ENCODE results near the gene TMEM42.

Gene TMEM42

DNA sequence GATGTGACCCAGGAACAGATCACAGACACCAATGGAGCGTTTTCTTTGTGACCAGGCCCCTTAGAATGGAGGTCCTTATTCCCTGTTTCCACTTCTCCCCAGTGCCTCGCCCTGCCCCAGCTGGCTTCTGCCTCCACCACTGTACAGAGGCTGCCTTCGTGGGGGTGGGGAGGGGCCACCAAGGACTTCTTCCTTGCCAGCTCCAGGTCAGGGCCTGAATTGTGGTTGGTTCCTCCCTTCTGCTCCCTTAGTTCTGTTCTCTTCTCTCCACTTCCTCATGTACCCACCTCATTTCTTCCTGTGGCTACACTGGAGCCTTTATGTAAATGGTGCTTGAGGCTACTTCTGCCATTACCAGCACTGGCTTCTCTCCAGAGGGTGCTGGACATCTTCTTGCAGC, 29.1 kb downstream of the TMEM42 start:
- H3K9me3 Mint-ChIP-seq, result no peaks in the 10 kb centered on the region
- H3K27ac Mint-ChIP-seq, result no peak overlapping the region
- H3K4me3 Mint-ChIP-seq, result no peak overlapping the region
- H3K27me3 Mint-ChIP-seq, result peaks cover 23% of the 10 kb centered on the region
- no peak for ATAC-seq
- no peaks in the 10 kb centered on the region for H3K4me1 Mint-ChIP-seq
- no peaks in the 10 kb centered on the region for H3K36me3 Mint-ChIP-seq

DNA sequence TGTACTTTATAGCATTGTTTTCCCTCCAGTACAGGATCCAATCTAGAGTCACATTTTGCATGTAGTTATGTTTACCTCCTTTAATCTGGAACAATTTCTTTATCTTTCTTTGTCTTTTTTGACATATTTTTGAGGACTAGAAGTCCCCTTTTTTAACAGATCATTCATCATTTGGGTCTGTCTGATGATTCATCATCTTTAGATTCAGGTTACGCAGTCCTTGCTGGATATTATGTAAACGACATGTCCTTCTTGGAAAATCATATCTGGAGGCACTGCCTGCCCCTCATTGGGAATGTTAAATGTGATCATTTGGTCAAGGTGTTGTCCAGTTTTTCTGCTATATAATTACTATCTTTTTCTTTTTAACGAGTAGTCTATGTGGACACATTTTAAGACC, 31.0 kb downstream of the TMEM42 start:
- ATAC-seq, result no peak
- no peaks in the 10 kb centered on the region for H3K36me3 Mint-ChIP-seq
- H3K4me1 Mint-ChIP-seq, result no peaks in the 10 kb centered on the region
- H3K4me3 Mint-ChIP-seq, result no peak overlapping the region
- no peak overlapping the region for H3K27ac Mint-ChIP-seq
- H3K27me3 Mint-ChIP-seq, result peaks cover 5% of the 10 kb centered on the region
- H3K9me3 Mint-ChIP-seq, result no peaks in the 10 kb centered on the region

DNA sequence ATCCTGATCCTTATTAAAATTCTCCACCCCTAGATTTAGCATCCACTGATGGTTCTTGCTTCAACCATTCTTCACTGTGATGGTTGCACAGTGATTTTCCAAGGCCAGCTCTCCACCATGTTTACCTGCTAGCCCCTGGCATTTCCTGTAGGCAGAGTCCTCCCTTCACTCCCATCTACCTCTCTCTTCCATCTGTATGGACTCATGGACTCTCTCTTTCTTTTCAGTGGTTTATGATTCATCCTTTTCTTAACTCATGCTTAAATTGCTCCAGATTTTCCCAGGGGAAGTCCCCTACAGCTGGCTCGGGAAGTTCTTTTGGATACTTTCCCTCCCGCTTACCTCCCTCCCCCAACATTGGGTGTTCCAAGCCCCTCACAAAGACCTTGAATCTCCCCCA, 31.4 kb downstream of the TMEM42 start:
- H3K9me3 Mint-ChIP-seq, result no peaks in the 10 kb centered on the region
- no peaks in the 10 kb centered on the region for H3K4me1 Mint-ChIP-seq
- no peak overlapping the region for H3K27ac Mint-ChIP-seq
- no peaks in the 10 kb centered on the region for H3K36me3 Mint-ChIP-seq
- peaks cover under 1% of the 10 kb centered on the region for H3K27me3 Mint-ChIP-seq
- ATAC-seq, result no peak
- no peak overlapping the region for H3K4me3 Mint-ChIP-seq

DNA sequence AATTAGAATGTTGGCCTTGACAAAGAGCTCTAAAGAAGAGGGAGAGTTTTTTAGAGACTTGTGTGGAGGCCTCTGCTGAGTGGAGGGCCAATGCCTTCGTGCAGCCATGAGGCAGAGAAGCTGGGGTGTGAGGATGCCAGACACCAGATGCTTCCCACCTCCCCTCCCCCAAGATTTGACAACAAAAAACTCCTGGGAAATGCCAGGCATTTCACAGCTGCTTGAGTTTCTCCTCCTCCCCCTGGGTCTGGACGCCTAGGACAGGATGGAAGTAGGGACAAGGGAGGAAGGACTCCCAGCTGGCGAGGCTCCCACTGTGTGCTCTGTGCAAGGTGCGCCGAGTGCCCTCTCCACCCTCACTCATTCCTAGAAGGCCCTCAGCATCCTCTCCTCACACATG, 32.8 kb downstream of the TMEM42 start:
- no peak overlapping the region for H3K27ac Mint-ChIP-seq
- no peaks in the 10 kb centered on the region for H3K9me3 Mint-ChIP-seq
- no peak overlapping the region for H3K4me3 Mint-ChIP-seq
- H3K4me1 Mint-ChIP-seq, result no peaks in the 10 kb centered on the region
- H3K27me3 Mint-ChIP-seq, result no peaks in the 10 kb centered on the region
- ATAC-seq, result no peak
- H3K36me3 Mint-ChIP-seq, result no peaks in the 10 kb centered on the region

DNA sequence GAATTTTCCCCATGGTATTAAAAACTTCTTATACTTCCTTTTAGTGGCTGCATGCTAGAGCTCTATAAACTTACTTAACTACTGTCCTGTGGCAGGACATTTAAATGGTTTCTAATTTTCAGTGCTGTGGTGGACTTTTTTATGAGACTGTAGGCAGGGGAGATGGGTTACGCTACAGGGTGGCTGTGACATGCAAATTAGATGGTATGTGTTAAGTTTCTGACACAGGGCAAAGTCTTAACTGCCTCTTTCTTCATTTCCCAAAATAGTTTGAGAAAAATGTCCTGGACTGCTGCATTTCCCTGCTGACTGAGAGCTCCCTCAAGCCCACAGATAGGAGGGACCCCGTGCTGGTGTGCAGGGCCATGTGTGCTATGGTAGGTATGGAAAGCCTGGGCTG, 34.7 kb downstream of the TMEM42 start:
- H3K4me3 Mint-ChIP-seq, result no peak overlapping the region
- H3K36me3 Mint-ChIP-seq, result no peaks in the 10 kb centered on the region
- H3K4me1 Mint-ChIP-seq, result no peaks in the 10 kb centered on the region
- H3K27ac Mint-ChIP-seq, result no peak overlapping the region
- no peak for ATAC-seq
- no peaks in the 10 kb centered on the region for H3K9me3 Mint-ChIP-seq
- peaks cover 19% of the 10 kb centered on the region for H3K27me3 Mint-ChIP-seq

DNA sequence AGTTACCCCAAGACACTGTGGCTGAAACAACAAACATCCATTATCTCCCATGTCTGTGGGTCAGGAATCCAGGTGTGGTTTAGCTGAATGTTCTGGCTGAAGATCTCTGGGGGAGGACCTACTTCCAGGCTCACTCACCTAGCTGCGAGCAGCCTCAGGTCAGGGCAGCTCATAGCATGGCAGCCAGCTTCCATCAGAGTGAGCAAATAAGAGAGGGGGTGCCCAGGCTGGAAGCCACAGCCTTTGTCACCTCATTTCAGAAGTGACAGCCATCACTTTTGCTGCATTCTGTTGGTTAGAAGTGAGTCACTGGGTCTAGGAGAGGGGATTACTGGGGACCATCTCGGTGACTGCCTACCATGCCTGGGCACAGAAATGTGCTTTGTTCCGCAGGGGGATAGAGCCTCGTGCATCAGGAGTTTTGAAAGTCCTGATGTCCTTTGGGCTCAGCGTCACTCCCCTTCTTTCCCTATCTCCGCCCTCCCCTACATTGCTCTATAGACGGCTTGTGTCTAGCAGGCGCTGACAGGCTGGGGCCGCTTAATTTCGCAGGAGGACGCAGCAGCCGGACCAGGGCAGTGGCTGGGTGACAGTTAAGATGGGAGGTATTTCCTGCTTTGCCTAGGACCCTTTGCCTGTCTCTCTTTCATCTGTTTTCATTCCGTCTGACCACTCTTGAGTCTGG, 38.1 kb downstream of the TMEM42 start:
- ATAC-seq, result no peak
- Mint-ChIP-seq H3K4me3 (no peak overlapping the region), H3K27ac (no peak overlapping the region), H3K4me1 (no peaks in the 10 kb centered on the region), H3K9me3 (no peaks in the 10 kb centered on the region), H3K27me3 (peaks cover 25% of the 10 kb centered on the region), H3K36me3 (no peaks in the 10 kb centered on the region)

DNA sequence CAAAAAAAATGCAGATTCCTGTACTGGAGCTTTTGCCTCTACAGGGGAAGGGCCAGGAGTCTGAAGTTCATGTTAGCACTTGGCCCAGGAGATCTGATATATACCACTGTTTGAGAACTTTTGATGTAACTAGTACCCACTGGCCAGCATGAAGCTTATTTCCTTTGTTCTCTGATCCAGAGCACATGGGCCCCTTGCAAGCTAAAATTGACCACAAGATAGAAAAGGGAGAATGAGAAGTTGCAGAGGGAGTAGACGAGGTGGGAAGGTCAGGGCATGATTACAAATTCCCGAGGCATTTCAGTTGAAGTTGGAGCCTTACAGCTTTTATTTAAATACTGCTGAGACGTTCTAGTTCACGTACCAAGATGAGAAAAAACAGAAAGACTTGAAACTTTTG, 40.9 kb downstream of the TMEM42 start:
- H3K9me3 Mint-ChIP-seq, result no peaks in the 10 kb centered on the region
- peaks cover 25% of the 10 kb centered on the region for H3K27me3 Mint-ChIP-seq
- H3K4me1 Mint-ChIP-seq, result no peaks in the 10 kb centered on the region
- no peaks in the 10 kb centered on the region for H3K36me3 Mint-ChIP-seq
- no peak overlapping the region for H3K27ac Mint-ChIP-seq
- H3K4me3 Mint-ChIP-seq, result no peak overlapping the region
- no peak for ATAC-seq

DNA sequence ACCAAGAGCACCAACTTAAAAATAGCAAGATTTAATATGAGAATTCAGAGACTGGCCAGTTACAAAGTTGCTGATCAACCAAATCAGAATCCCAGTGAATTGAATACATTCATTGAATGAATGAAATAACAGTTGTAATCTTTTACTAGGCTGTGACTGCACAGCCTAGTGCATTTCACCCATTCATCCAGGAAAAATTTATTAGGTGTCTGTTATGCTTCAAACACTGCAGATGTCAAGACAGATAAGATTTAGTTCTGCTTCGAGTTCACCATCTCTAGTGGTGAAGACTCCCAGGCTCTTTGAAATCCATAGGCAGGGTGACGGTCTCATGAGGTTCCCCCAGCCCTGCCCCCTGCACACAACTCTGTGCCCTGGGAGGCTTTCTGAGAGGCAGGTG, 41.6 kb downstream of the TMEM42 start:
- H3K27ac Mint-ChIP-seq, result no peak overlapping the region
- H3K4me1 Mint-ChIP-seq, result no peaks in the 10 kb centered on the region
- H3K4me3 Mint-ChIP-seq, result no peak overlapping the region
- H3K9me3 Mint-ChIP-seq, result no peaks in the 10 kb centered on the region
- no peak for ATAC-seq
- peaks cover 25% of the 10 kb centered on the region for H3K27me3 Mint-ChIP-seq
- H3K36me3 Mint-ChIP-seq, result no peaks in the 10 kb centered on the region

DNA sequence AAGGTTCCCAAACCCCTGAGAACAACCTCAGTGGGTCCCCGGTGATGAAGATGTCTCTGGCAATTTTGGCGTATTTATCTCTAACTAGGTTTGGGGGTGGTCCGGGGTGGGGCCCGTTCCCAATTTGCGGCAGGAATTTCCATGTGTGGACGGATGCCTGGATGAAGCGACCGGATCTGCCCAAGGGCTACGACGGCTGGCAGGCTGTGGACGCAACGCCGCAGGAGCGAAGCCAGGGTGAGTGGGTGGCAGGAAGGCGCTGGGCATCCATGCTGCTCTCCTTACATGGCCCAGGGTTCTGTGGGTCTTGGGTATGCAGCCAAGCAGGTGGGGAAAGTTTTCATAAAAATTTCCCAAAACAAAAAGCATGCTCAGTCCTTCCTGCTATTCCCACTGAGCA, 42.0 kb downstream of the TMEM42 start:
- ATAC-seq, result no peak
- Mint-ChIP-seq H3K4me3 (no peak overlapping the region), H3K27me3 (peaks cover 25% of the 10 kb centered on the region), H3K36me3 (no peaks in the 10 kb centered on the region), H3K4me1 (no peaks in the 10 kb centered on the region), H3K9me3 (no peaks in the 10 kb centered on the region), H3K27ac (no peak overlapping the region)

DNA sequence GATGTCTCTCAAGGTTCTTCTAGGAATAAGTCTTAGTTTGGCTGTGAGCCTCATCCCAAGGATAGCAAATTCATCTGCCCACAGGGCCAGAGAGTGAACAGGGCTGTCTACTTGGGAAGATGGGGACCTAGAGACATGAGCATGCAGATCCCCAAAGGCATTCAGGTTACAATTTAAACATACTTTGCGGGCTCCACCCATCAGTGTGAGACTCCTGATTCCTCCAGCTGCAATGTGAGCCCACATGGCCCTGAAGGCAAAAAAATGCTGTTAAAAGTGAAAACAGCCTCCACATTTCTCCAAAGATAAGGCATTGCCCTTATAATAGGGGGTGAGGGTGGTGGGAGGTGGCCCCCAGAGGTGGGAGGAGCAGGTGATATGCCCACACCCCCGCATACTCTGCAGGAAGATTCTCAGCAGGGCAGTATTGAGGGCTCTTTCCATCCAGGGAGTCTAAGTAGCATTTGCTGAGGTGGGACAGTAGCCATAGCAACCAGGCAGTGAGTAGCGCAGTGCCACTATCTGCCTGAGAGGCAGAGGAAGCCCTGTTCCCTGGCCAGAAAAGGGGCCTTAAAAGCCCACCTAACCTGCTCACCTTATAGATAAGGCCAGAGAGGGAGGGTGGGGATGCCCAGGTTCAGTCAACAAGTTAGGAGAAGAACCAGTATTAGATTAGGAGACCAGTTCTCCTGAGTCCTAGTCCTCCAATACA, 43.9 kb downstream of the TMEM42 start:
- no peak overlapping the region for H3K4me3 Mint-ChIP-seq

DNA sequence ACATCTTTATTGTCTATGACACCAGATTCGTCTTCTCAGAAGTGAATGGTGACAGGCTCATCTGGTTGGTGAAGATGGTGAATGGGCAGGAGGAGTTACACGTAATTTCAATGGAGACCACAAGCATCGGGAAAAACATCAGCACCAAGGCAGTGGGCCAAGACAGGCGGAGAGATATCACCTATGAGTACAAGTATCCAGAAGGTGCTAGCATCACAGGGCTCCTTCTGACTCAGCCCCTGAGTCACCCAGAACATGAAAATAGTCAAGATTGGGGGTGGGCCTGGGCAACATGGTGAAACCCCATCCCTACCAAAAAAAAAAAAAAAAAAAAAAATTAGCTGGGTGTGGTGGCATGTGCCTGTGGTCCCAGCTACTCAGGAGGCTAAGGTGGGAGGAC, 45.3 kb downstream of the TMEM42 start:
- Mint-ChIP-seq H3K9me3 (peaks cover 5% of the 10 kb centered on the region), H3K36me3 (no peaks in the 10 kb centered on the region), H3K4me3 (no peak overlapping the region), H3K27me3 (peaks cover under 1% of the 10 kb centered on the region), H3K27ac (no peak overlapping the region), H3K4me1 (no peaks in the 10 kb centered on the region)
- ATAC-seq, result no peak

More for the DNA sequence above, 43.9 kb downstream of the TMEM42 start:
- no peaks in the 10 kb centered on the region for H3K9me3 Mint-ChIP-seq
- no peaks in the 10 kb centered on the region for H3K4me1 Mint-ChIP-seq
- no peak overlapping the region for H3K27ac Mint-ChIP-seq
- no peak for ATAC-seq
- H3K36me3 Mint-ChIP-seq, result no peaks in the 10 kb centered on the region
- H3K27me3 Mint-ChIP-seq, result peaks cover 15% of the 10 kb centered on the region

DNA sequence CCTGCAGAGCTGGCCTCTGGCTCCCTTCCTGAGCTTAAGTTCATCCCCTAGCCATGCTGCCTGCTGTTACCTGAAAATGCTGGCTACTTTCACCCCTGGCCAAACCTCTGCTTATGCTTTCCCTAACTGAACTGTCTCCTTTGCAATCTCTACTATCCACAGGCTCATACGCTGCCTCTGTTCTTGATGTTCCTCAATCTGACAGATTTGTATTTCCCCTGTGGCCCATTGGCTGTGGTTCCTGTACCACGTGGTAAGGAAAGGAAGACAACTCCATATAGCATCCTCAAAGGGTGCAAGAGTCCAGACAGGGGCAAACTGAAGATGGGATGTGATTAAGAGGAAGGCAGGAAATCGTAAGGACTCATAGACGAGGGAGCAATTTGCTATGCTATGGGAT, 45.9 kb downstream of the TMEM42 start:
- H3K4me1 Mint-ChIP-seq, result no peaks in the 10 kb centered on the region
- no peak overlapping the region for H3K4me3 Mint-ChIP-seq
- no peak overlapping the region for H3K27ac Mint-ChIP-seq
- no peaks in the 10 kb centered on the region for H3K36me3 Mint-ChIP-seq
- H3K27me3 Mint-ChIP-seq, result no peaks in the 10 kb centered on the region
- no peak for ATAC-seq
- peaks cover 5% of the 10 kb centered on the region for H3K9me3 Mint-ChIP-seq

DNA sequence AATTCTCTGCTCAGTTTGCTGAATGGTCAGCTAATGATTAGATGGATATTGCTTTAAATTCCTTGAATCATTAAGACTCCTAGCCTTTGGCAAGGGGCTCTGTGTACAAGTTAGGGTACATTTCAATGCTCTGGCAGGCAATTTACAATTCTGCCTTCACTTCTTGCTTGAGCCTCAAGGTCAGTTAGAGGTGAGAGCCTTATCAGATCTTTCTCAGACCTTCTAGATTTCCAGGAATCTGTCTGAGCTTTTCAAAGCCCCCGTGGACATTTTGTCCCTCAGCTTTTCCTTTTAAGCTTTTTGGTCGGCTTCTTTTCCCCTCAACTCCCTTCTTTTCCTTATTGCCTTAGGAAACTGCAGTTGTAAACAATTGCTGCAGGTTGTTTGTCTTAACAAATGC, 47.4 kb downstream of the TMEM42 start:
- no peak for ATAC-seq
- H3K36me3 Mint-ChIP-seq, result no peaks in the 10 kb centered on the region
- H3K9me3 Mint-ChIP-seq, result peaks cover 5% of the 10 kb centered on the region
- no peaks in the 10 kb centered on the region for H3K27me3 Mint-ChIP-seq
- no peak overlapping the region for H3K27ac Mint-ChIP-seq
- H3K4me1 Mint-ChIP-seq, result no peaks in the 10 kb centered on the region
- H3K4me3 Mint-ChIP-seq, result no peak overlapping the region

DNA sequence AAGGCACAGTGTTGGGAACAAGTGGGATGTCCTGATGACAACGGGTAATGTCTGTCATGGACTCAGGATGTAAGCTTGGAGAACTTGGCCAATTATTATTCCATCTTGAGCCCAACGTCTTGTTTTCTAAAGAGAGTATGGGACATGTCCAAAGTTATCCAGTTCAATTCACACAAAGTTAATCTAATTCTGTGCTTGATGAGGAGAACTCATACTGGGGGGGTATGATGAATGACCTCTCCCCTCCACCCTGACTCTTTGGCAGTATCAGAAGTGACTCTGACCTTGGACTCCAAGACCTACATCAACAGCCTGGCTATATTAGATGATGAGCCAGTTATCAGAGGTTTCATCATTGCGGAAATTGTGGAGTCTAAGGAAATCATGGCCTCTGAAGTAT, 49.0 kb downstream of the TMEM42 start:
- no peaks in the 10 kb centered on the region for H3K4me1 Mint-ChIP-seq
- H3K9me3 Mint-ChIP-seq, result peaks cover 5% of the 10 kb centered on the region
- H3K27me3 Mint-ChIP-seq, result no peaks in the 10 kb centered on the region
- no peak overlapping the region for H3K27ac Mint-ChIP-seq
- no peaks in the 10 kb centered on the region for H3K36me3 Mint-ChIP-seq
- no peak for ATAC-seq
- H3K4me3 Mint-ChIP-seq, result no peak overlapping the region

DNA sequence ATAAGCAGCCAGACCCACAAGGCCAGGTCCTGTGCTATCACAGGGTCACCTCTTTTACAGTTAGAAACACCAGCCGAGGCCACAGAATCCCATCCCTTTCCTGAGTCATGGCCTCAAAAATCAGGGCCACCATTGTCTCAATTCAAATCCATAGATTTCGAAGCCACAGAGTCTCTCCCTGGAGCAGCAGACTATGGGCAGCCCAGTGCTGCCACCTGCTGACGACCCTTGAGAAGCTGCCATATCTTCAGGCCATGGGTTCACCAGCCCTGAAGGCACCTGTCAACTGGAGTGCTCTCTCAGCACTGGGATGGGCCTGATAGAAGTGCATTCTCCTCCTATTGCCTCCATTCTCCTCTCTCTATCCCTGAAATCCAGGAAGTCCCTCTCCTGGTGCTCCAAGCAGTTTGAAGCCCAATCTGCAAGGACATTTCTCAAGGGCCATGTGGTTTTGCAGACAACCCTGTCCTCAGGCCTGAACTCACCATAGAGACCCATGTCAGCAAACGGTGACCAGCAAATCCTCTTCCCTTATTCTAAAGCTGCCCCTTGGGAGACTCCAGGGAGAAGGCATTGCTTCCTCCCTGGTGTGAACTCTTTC, 52.3 kb downstream of the TMEM42 start:
- Mint-ChIP-seq H3K36me3 (peaks cover 18% of the 10 kb centered on the region), H3K4me1 (no peaks in the 10 kb centered on the region)

DNA sequence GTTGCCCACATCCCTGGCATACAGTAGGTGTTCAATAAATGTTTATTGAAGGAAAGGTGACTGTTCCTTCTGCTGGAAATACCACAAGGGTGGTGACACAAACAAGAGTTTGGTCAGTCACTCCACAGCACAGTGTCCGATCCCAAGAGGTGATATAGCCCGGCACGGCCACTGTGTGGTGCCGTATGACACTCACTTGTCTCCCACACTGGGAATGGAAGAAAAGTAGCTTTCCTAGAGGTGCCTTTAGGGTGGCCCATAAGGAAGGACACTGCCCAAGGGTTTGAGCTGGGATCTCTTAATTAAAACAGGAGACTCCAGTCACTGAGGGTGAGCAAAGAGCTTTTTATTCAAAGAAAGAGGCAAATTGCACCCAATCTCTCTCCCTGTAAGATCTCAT, 53.2 kb downstream of the TMEM42 start:
- H3K9me3 Mint-ChIP-seq, result peaks cover 5% of the 10 kb centered on the region
- no peak overlapping the region for H3K4me3 Mint-ChIP-seq
- no peak overlapping the region for H3K27ac Mint-ChIP-seq
- no peaks in the 10 kb centered on the region for H3K4me1 Mint-ChIP-seq
- H3K27me3 Mint-ChIP-seq, result no peaks in the 10 kb centered on the region
- peaks cover 24% of the 10 kb centered on the region for H3K36me3 Mint-ChIP-seq
- ATAC-seq, result no peak

More for the DNA sequence above, 52.3 kb downstream of the TMEM42 start:
- Mint-ChIP-seq H3K27ac (no peak overlapping the region), H3K9me3 (peaks cover 5% of the 10 kb centered on the region), H3K27me3 (no peaks in the 10 kb centered on the region), H3K4me3 (no peak overlapping the region)
- ATAC-seq, result peak; percentile 67
